ENCODE data around the gene ZNF639. TPM values are rescaled to one million over a fixed set of nuclear protein-coding genes. Genes with fewer than 3 reads are reported as not detected.

Gene ZNF639
- total RNA-seq, 1 donor from 2014 or later = 28.9 TPM

DNA sequence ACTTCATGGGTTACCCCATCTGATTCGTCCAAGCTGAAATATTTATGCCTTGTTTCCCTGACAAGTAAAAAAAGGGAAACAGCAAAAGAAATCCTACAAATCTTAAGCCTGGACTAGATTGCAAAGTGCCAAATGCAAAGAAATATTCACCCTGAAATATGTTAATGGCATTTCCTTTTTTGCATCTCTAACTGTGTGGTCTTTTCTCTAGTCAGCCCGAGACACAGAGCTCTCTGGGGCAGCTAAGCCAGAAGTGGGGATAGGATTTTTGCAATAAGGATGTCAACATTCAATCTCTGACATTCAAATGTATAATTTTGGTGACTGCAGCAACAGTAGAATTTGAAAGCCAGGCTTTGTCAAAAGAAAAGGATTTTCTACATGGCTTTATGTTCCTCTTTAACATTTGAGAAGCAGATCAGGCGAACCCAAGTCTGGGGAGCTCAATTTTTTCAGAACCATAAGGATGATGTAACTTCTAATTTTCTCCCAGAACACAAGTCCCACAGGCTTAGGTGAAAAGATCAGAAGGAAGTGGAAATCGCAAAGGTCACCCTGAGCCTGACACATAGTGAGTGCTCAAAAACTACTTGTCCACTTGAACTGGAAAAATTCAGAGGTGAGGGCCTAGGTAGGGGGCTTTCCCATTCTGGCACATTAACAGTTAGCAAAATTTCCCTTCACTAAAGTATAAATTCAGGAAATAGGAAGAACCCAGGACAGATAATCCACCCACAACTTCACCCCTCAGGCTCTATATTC lies 43.7 kb upstream of the ZNF639 start:
- no peak for ATAC-seq
- TF ChIP-seq, protein P1, sequence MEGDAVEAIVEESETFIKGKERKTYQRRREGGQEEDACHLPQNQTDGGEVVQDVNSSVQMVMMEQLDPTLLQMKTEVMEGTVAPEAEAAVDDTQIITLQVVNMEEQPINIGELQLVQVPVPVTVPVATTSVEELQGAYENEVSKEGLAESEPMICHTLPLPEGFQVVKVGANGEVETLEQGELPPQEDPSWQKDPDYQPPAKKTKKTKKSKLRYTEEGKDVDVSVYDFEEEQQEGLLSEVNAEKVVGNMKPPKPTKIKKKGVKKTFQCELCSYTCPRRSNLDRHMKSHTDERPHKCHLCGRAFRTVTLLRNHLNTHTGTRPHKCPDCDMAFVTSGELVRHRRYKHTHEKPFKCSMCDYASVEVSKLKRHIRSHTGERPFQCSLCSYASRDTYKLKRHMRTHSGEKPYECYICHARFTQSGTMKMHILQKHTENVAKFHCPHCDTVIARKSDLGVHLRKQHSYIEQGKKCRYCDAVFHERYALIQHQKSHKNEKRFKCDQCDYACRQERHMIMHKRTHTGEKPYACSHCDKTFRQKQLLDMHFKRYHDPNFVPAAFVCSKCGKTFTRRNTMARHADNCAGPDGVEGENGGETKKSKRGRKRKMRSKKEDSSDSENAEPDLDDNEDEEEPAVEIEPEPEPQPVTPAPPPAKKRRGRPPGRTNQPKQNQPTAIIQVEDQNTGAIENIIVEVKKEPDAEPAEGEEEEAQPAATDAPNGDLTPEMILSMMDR (IDR thresholded peaks at IDR 0.05) = no peak
- Histone ChIP-seq H3K4me3 (no peak overlapping the region), H3K27me3 (no peaks in the 10 kb centered on the region), H3K4me1 (no peaks in the 10 kb centered on the region), H3K9me3 (no peaks in the 10 kb centered on the region), H3K36me3 (no peaks in the 10 kb centered on the region), H3K27ac (no peak overlapping the region)
- intact Hi-C loops (cut with DNase I) = no loop called here
- DNase-seq = no peak

DNA sequence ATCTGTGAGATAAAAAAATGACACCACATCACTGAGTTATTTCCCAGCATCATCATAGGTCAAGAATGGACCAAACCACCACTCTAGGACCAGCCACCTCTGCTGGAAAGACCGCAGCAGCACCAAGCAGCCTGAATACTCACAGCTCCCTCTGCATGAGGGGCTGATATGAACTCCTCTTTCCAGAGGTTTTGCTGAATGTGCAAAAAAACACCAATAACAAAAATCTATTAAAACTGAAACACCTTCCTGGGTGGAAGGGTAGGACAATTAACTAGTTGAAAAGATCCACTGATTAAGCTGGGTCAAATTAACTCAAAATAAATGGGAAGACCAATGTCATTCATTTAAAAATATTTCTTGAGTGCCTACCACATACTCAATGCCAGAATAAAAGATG lies 43.0 kb upstream of the ZNF639 start:
- ATAC-seq = no peak
- H3K4me3 ChIP-seq = no peak overlapping the region
- intact Hi-C loops (cut with DNase I) = no loop called here

DNA sequence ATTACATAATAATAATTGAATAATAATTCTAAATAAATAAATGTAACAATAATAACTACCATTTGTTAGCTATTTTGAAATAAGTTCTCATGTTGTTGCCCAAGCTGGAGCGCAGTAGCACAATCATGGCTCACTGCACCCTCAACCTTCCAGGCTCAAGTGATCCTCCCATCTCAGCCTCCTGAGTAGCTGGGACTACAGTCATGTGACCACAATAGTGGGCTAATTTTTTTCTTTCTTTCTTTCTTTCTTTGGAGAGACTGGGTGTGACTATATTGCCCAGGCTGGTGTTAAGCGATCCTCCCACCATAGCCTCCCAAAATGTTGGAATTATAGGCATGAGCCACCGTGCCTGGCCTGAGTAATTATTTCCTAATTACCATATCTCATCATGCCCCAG lies 41.0 kb upstream of the ZNF639 start:
- ATAC-seq = no peak
- no peaks in the 10 kb centered on the region for H3K36me3 ChIP-seq
- no peaks in the 10 kb centered on the region for H3K4me1 ChIP-seq
- no peak overlapping the region for H3K4me3 ChIP-seq
- TF ChIP-seq, protein P1 (IDR thresholded peaks at IDR 0.05) = no peak
- intact Hi-C loops (cut with DNase I) = no loop called here
- DNase-seq = no peak
- H3K9me3 ChIP-seq = no peaks in the 10 kb centered on the region
- no peak overlapping the region for H3K27ac ChIP-seq
- H3K27me3 ChIP-seq = no peaks in the 10 kb centered on the region

More for the DNA sequence above, 43.0 kb upstream of the ZNF639 start:
- no peaks in the 10 kb centered on the region for H3K36me3 ChIP-seq
- no peaks in the 10 kb centered on the region for H3K4me1 ChIP-seq
- no peak for DNase-seq
- H3K27ac ChIP-seq = no peak overlapping the region
- no peaks in the 10 kb centered on the region for H3K27me3 ChIP-seq
- no peaks in the 10 kb centered on the region for H3K9me3 ChIP-seq
- TF ChIP-seq, protein P1 (IDR thresholded peaks at IDR 0.05) = no peak

DNA sequence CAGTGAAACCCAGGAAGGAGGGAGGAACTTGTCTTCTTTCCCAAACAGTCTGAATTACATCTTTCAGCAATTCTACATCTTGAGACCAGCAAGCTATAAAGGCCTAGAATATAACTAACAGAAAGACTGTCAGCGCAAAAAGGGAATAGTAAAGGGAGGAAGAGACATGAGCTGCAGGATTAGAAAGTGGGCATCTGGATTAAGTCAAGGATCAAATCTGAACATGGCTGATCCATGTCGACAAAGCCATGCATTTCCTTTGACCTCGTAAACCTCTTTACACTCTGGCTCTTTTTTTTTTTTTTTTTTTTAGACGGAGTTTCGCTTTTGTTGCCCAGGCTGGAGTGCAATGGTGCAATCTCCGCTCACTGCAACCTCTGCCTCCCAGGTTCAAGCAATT lies 36.5 kb upstream of the ZNF639 start:
- no peaks in the 10 kb centered on the region for H3K36me3 ChIP-seq

DNA sequence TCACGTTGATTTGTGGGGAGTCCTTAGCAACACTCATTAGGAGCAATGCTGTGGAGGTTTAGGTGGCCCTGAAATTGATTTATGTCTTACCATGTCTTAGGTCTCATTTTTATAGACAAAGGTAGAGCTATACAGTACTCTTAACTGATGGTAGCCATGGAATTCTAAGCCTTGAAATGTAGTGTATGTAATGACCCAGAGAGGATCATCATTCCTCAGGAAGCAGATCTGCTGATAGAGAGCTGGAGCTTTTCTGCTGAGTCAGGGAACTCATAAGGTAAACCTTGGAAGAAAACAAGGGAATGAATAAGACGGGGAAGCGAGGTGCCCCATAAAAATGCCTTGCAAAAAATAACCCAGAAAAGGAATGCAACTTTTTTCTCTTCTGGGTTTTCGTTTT lies 34.0 kb upstream of the ZNF639 start:
- Histone ChIP-seq H3K9me3 (no peaks in the 10 kb centered on the region), H3K4me3 (no peak overlapping the region), H3K36me3 (no peaks in the 10 kb centered on the region), H3K27ac (no peak overlapping the region), H3K4me1 (no peaks in the 10 kb centered on the region), H3K27me3 (no peaks in the 10 kb centered on the region)
- no peak for ATAC-seq
- TF ChIP-seq, protein P1 (IDR thresholded peaks at IDR 0.05) = no peak
- intact Hi-C loops (cut with DNase I) = no loop called here
- DNase-seq = no peak

More for the DNA sequence above, 36.5 kb upstream of the ZNF639 start:
- H3K27me3 ChIP-seq = no peaks in the 10 kb centered on the region
- intact Hi-C loops (cut with DNase I) = no loop called here
- DNase-seq (no peak), ATAC-seq (no peak)
- TF ChIP-seq, protein P1 (IDR thresholded peaks at IDR 0.05) = no peak
- no peaks in the 10 kb centered on the region for H3K4me1 ChIP-seq
- no peak overlapping the region for H3K4me3 ChIP-seq
- no peaks in the 10 kb centered on the region for H3K9me3 ChIP-seq
- no peak overlapping the region for H3K27ac ChIP-seq
